CD4-positive, alpha-beta memory T cell (primary cell): Measurements from ENCODE around the gene ASCC3. TPM values are rescaled to one million over a fixed set of nuclear protein-coding genes. Genes with fewer than 3 reads are reported as not detected.

Source experiments
- CTCF ChIA-PET: fragments of 350-600 bp; sonication (Branson Sonifier 250); formaldehyde crosslinking; loops from one replicate; lab custom pipeline; 2021; ENCODE audit warnings: inconsistent platforms; ENCODE audit not compliant: partially characterized antibody; lab: Charles Lee
- POLR2A ChIA-PET: fragments of 350-600 bp; sonication (Branson Sonifier 250); formaldehyde crosslinking; loops from one replicate; lab custom pipeline; 2021; ENCODE audit not compliant: partially characterized antibody; lab: Charles Lee
- DNase-seq, 5 donors: peaks; one replicate each; pipeline versions ENCODE4 v3.0.0 to v3.0.0-alpha.2; 2020 to 2022; ENCODE audit warnings: mixed read lengths in 1 of 5
- H3K27ac ChIP-seq: one replicate; pipeline ENCODE4 v1.7.0; 2013; ENCODE audit warnings: low read depth, low read length
- H3K27me3 ChIP-seq: 2 replicates; pipeline ENCODE4 v1.7.0; 2013; ENCODE audit warnings: mild to moderate bottlenecking, low read length, moderate library complexity; ENCODE audit not compliant: insufficient read depth
- H3K36me3 ChIP-seq: 2 replicates; pipeline ENCODE4 v1.7.0; 2013; ENCODE audit warnings: mild to moderate bottlenecking, low read length, moderate library complexity; ENCODE audit not compliant: insufficient read depth
- H3K4me1 ChIP-seq: 2 replicates; pipeline ENCODE4 v1.7.0; 2013; ENCODE audit warnings: mild to moderate bottlenecking, low read length, moderate library complexity; ENCODE audit not compliant: insufficient read depth
- H3K4me3 ChIP-seq, 2 donors: one replicate each; pipeline ENCODE4 v1.7.0; 2013; ENCODE audit warnings: low read length in 2 of 2, mild to moderate bottlenecking in 1 of 2
- H3K9me3 ChIP-seq, 2 donors: one replicate each; pipeline ENCODE4 v1.7.0; 2013; ENCODE audit warnings: low read length in 2 of 2, control low read depth in 1 of 2; ENCODE audit not compliant: control insufficient read depth in 1 of 2
- H3K27ac Mint-ChIP-seq, 7 donors: one replicate each; pipeline ENCODE4 v1.8.0; 2020 to 2021; ENCODE audit warnings: mixed read lengths in 7 of 7, mild to moderate bottlenecking in 6 of 7, inconsistent platforms in 3 of 7, moderate library complexity in 3 of 7
- H3K27me3 Mint-ChIP-seq, 2 donors: one replicate each; pipeline ENCODE4 v1.8.0; 2020 to 2021; ENCODE audit warnings: mixed read lengths in 2 of 2
- H3K36me3 Mint-ChIP-seq, 2 donors: one replicate each; pipeline ENCODE4 v1.8.0; 2020 to 2021; ENCODE audit warnings: mixed read lengths in 2 of 2, inconsistent platforms in 1 of 2, mild to moderate bottlenecking in 1 of 2
- H3K4me1 Mint-ChIP-seq, 4 donors: one replicate each; pipeline ENCODE4 v1.8.0; 2020 to 2021; ENCODE audit warnings: mixed read lengths in 4 of 4, mild to moderate bottlenecking in 1 of 4
- H3K4me3 Mint-ChIP-seq, 8 donors: one replicate each; pipeline ENCODE4 v1.8.0; 2020 to 2021; ENCODE audit warnings: mixed read lengths in 8 of 8, mild to moderate bottlenecking in 7 of 8, moderate library complexity in 6 of 8, inconsistent platforms in 3 of 8
- H3K9me3 Mint-ChIP-seq, 8 donors: one replicate each; pipeline ENCODE4 v1.8.0; 2020 to 2021; ENCODE audit warnings: mixed read lengths in 8 of 8, mild to moderate bottlenecking in 5 of 8, inconsistent platforms in 3 of 8, moderate library complexity in 1 of 8
- intact Hi-C: fragments of 100-400 bp; cut with micrococcal nuclease; formaldehyde crosslinking; loops from one replicate; pipeline ENCODE4 v1.15.1; 2023
- polyA plus RNA-seq, 2 donors: library from polyadenylated mRNA; unstranded; fragments of 300-500 nt; fragmentation: Illumina TruSeq; gene quantifications; one replicate each; pipeline ENCODE4 v1.2.3, GENCODE V29; 2021
- total RNA-seq, 2 experiments: library from RNA; stranded (reverse); gene quantifications; one replicate each; pipeline ENCODE4 v1.2.3, GENCODE V29; 2021

The ASCC3 gene
- total and polyA plus RNA-seq, 4 experiments from 2014 or later, result 13.0 to 57.9 (median 43.1) TPM

DNA sequence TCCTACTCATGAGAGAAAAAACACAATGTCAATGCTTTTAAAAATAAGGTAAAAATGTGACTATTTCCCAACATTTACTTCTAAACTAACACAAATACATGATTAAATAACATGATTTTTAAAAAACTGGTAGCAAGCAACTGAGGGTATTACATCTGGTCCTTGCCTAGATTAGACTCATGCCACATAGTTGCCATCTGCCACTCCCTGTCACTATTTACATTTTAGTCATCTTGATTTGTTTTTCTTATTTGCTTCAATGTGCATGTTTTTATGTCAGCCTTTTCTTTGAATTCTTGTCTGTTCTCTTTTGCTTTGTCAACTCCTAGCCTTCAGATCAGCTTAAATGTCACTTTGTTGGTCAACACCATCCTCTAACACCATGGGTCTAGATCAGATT lies 209.4 kb downstream of the ASCC3 start:
- no peaks in the 10 kb centered on the region for H3K9me3 Mint-ChIP-seq
- no peaks in the 10 kb centered on the region for H3K27me3 ChIP-seq
- ChIA-PET CTCF (interaction anchor here (1.4 kb wide), 1 partner anchor 8 kb away, joined by 3 read pairs; no protein-coding TSS in a partner anchor), POLR2A (no interaction called here)
- no peak overlapping the region for H3K4me3 ChIP-seq
- no peaks in the 10 kb centered on the region for H3K27me3 Mint-ChIP-seq
- no peaks in the 10 kb centered on the region for H3K9me3 ChIP-seq
- H3K4me1 ChIP-seq, result no peaks in the 10 kb centered on the region
- H3K4me1 Mint-ChIP-seq, result no peaks in the 10 kb centered on the region
- no peaks in the 10 kb centered on the region for H3K36me3 ChIP-seq
- no peak overlapping the region for H3K27ac Mint-ChIP-seq
- intact Hi-C loops, result no loop called here
- H3K4me3 Mint-ChIP-seq, result no peak overlapping the region
- no peak for DNase-seq
- H3K36me3 Mint-ChIP-seq, result peaks cover 10 to 20% of the 10 kb centered on the region in 2 donors
- H3K27ac ChIP-seq, result no peak overlapping the region

GRCh38 chr6:100670056-100670455 lies 211.1 kb downstream of the ASCC3 start:
- intact Hi-C loops, result no loop called here
- Histone ChIP-seq H3K4me1 (no peaks in the 10 kb centered on the region), H3K9me3 (no peaks in the 10 kb centered on the region), H3K27ac (no peak overlapping the region), H3K27me3 (no peaks in the 10 kb centered on the region), H3K36me3 (no peaks in the 10 kb centered on the region), H3K4me3 (no peak overlapping the region)
- no peak for DNase-seq
- ChIA-PET CTCF (no interaction called here), POLR2A (no interaction called here)
- no peaks in the 10 kb centered on the region for H3K27me3 Mint-ChIP-seq
- peaks cover 0 to under 1% (median 0%) of the 10 kb centered on the region in 4 donors for H3K4me1 Mint-ChIP-seq
- peaks cover 10 to 20% of the 10 kb centered on the region in 2 donors for H3K36me3 Mint-ChIP-seq
- no peak overlapping the region for H3K4me3 Mint-ChIP-seq
- no peak overlapping the region for H3K27ac Mint-ChIP-seq
- H3K9me3 Mint-ChIP-seq, result no peaks in the 10 kb centered on the region

- peaks cover 0 to 11% (median 6%) of the 10 kb centered on the region in 4 donors for H3K4me1 Mint-ChIP-seq
- H3K27me3 Mint-ChIP-seq, result no peaks in the 10 kb centered on the region
- H3K4me3 ChIP-seq, result no peak overlapping the region
- no peaks in the 10 kb centered on the region for H3K27me3 ChIP-seq
- CTCF ChIA-PET, result interaction anchor here (1.2 to 2.3 kb wide), 7 partner anchors 11 to 797 kb away, joined by 3 to 10 read pairs (median 5); no protein-coding TSS in a partner anchor
- no peak overlapping the region for H3K4me3 Mint-ChIP-seq
- H3K9me3 Mint-ChIP-seq, result no peaks in the 10 kb centered on the region
- DNase-seq, result no peak
- intact Hi-C loops, result no loop called here
- H3K27ac Mint-ChIP-seq, result peak overlapping the region in 6 of 7 donors; percentile 14 to 84 (median 54)
- peaks cover 10 to 15% of the 10 kb centered on the region in 2 donors for H3K36me3 Mint-ChIP-seq
- H3K36me3 ChIP-seq, result no peaks in the 10 kb centered on the region
- H3K4me1 ChIP-seq, result no peaks in the 10 kb centered on the region
- no peaks in the 10 kb centered on the region for H3K9me3 ChIP-seq
- H3K27ac ChIP-seq, result no peak overlapping the region
- POLR2A ChIA-PET, result no interaction called here
These were observed 216.1 kb downstream of the ASCC3 start for GRCh38 chr6:100665041-100665380.

DNA sequence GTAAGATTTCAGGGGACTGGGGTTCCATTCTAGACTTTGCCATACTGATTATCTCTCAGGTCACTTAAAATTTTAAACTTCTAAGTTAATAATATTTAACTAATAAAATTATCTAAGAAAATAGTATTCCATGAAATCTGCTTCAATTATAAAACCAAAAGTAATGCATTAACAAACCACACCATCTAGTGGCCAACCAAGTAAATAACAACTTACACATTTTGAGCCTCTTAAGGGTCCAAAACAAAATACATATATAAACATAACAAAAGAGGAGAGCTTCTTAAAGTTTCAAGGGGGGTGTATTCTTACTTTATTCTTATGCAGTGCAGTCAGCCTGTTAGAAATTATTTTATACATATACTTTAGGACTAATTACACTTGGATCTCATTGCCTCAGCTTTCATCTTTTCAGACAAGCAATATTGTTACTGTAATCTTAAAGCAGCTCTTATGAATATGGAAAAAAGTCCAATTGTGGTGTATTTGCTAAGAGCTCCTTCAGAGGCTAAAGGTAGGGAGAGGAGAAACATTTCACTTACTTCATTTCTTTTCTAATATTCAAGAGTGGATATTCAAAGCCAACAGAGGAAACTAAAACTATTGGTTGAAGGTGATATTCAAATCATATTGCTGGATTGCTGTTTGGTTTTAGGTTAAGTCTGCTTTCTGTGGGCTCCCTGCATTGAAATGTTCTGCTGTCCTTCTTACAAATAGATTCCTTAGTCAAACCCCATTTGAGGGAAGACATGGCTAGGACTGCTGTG lies 216.7 kb downstream of the ASCC3 start:
- peak in 4 of 5 donors; percentile 9 to 36 (median 16) for DNase-seq
- Histone ChIP-seq H3K9me3 (no peaks in the 10 kb centered on the region), H3K4me3 (no peak overlapping the region), H3K4me1 (no peaks in the 10 kb centered on the region), H3K27me3 (no peaks in the 10 kb centered on the region), H3K27ac (no peak overlapping the region), H3K36me3 (no peaks in the 10 kb centered on the region)
- intact Hi-C loops, result loop anchor here (1.0 to 5.0 kb wide), 2 partner anchors 562 to 662 kb away; no protein-coding TSS in a partner anchor
- H3K9me3 Mint-ChIP-seq, result no peaks in the 10 kb centered on the region
- peaks cover 10 to 15% of the 10 kb centered on the region in 2 donors for H3K36me3 Mint-ChIP-seq
- H3K27me3 Mint-ChIP-seq, result no peaks in the 10 kb centered on the region
- POLR2A ChIA-PET, result no interaction called here
- peak overlapping the region; percentile 14 to 84 (median 37) for H3K27ac Mint-ChIP-seq
- peaks cover 0 to 11% (median 6%) of the 10 kb centered on the region in 4 donors for H3K4me1 Mint-ChIP-seq
- CTCF ChIA-PET, result interaction anchor here (1.0 to 2.3 kb wide), 10 partner anchors 8 to 796 kb away, joined by 3 to 10 read pairs (median 5); no protein-coding TSS in a partner anchor
- H3K4me3 Mint-ChIP-seq, result no peak overlapping the region

DNA sequence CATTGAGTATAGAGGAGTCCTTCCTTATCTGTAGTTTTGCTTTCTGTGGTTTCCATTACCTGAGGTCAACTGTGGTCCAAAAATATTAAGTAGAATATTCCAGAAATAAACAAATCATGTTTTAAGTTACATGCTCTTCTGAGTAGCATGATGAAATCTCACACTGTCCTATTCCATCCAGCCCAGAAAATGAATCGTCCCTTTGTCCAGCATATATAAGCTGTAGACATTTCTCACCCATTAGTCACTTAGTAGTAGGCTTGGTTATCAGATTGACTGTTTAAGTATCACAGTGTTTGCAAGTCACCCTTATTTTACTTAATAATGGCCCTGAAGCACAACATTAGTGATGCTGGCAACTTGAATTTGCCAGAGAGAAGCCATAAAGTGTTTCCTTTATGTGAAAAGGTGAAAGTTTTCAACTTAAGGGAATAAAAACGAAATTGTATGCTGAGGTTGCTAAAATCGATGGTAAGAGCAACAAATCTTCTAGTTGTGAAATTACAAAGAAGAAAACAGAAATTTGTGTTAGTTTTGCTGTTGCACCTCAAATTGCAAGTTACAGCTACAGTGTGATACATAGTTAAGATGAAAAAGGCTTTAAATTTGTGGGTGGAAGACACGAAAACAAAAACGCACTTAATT lies 217.8 kb downstream of the ASCC3 start:
- POLR2A ChIA-PET, result no interaction called here
- Mint-ChIP-seq H3K4me1 (peaks cover 0 to 11% (median 6%) of the 10 kb centered on the region in 4 donors), H3K9me3 (no peaks in the 10 kb centered on the region), H3K4me3 (no peak overlapping the region), H3K36me3 (peaks cover 10 to 15% of the 10 kb centered on the region in 2 donors), H3K27ac (no peak overlapping the region), H3K27me3 (no peaks in the 10 kb centered on the region)
- Histone ChIP-seq H3K9me3 (no peaks in the 10 kb centered on the region), H3K27me3 (no peaks in the 10 kb centered on the region), H3K4me3 (no peak overlapping the region), H3K36me3 (no peaks in the 10 kb centered on the region), H3K27ac (no peak overlapping the region), H3K4me1 (no peaks in the 10 kb centered on the region)
- no peak for DNase-seq
- intact Hi-C loops, result loop anchor here (5.0 kb wide), 1 partner anchor 561 kb away; no protein-coding TSS in a partner anchor
- CTCF ChIA-PET, result interaction anchor here (1.0 to 2.3 kb wide), 8 partner anchors 9 to 795 kb away, joined by 3 to 10 read pairs (median 6); no protein-coding TSS in a partner anchor

- ChIA-PET POLR2A (no interaction called here), CTCF (no interaction called here)
- Mint-ChIP-seq H3K36me3 (peaks cover 10% of the 10 kb centered on the region in 2 donors), H3K9me3 (no peaks in the 10 kb centered on the region), H3K4me1 (peaks cover 0 to 11% (median 6%) of the 10 kb centered on the region in 4 donors), H3K4me3 (no peak overlapping the region), H3K27me3 (no peaks in the 10 kb centered on the region), H3K27ac (no peak overlapping the region)
- Histone ChIP-seq H3K36me3 (no peaks in the 10 kb centered on the region), H3K4me1 (no peaks in the 10 kb centered on the region), H3K9me3 (no peaks in the 10 kb centered on the region), H3K27me3 (no peaks in the 10 kb centered on the region), H3K4me3 (no peak overlapping the region), H3K27ac (no peak overlapping the region)
- DNase-seq, result no peak
- intact Hi-C loops, result loop anchor here (5.0 kb wide), 1 partner anchor 560 kb away; no protein-coding TSS in a partner anchor
These were observed 218.9 kb downstream of the ASCC3 start for GRCh38 chr6:100662264-100662663.

- H3K27ac Mint-ChIP-seq, result no peak overlapping the region
- DNase-seq, result no peak
- intact Hi-C loops, result no loop called here
- H3K4me1 Mint-ChIP-seq, result peaks cover 0 to 4% (median 0%) of the 10 kb centered on the region in 4 donors
- Histone ChIP-seq H3K4me1 (no peaks in the 10 kb centered on the region), H3K36me3 (peaks cover 7% of the 10 kb centered on the region), H3K4me3 (no peak overlapping the region), H3K27me3 (no peaks in the 10 kb centered on the region), H3K9me3 (no peaks in the 10 kb centered on the region), H3K27ac (no peak overlapping the region)
- no peaks in the 10 kb centered on the region for H3K9me3 Mint-ChIP-seq
- H3K36me3 Mint-ChIP-seq, result peaks cover 14 to 19% of the 10 kb centered on the region in 2 donors
- H3K27me3 Mint-ChIP-seq, result no peaks in the 10 kb centered on the region
- H3K4me3 Mint-ChIP-seq, result no peak overlapping the region
- ChIA-PET POLR2A (no interaction called here), CTCF (no interaction called here)
These were observed 222.6 kb downstream of the ASCC3 start for GRCh38 chr6:100658486-100658885.
